B cell (primary cell): ENCODE results near the gene FBRS. TPM values are rescaled to one million over a fixed set of nuclear protein-coding genes. Genes with fewer than 3 reads are reported as not detected.

Experiments used
- ATAC-seq: fragments of 200-7000 bp; cut with Tn5 transposase; one replicate; pipeline ENCODE4 v1.10.0; 2021; ENCODE audit warnings: low read depth, mild to moderate bottlenecking, moderate number of reproducible peaks, moderate library complexity
- CTCF ChIA-PET: fragments of 350-600 bp; sonication (Branson Sonifier 250); formaldehyde crosslinking; loops from one replicate; lab custom pipeline; 2021; ENCODE audit warnings: antibody characterized with exemption, inconsistent platforms; lab: Charles Lee
- POLR2A ChIA-PET: fragments of 350-600 bp; sonication (Branson Sonifier 250); formaldehyde crosslinking; loops from one replicate; lab custom pipeline; 2021; ENCODE audit warnings: antibody characterized with exemption; lab: Charles Lee
- DNase-seq: peaks from one replicate; pipeline ENCODE4 v3.0.0; 2013
- H2AFZ ChIP-seq: 2 replicates; pipeline ENCODE4 v1.6.1; 2012; ENCODE audit warnings: mild to moderate bottlenecking, low read depth, low read length; ENCODE audit not compliant: insufficient read depth, poor library complexity, severe bottlenecking
- H3K27ac ChIP-seq, 2 donors: 1 replicate in 1 of 2; 2 replicates in 1 of 2; pipeline ENCODE4 v1.5.1; 2012 to 2013; ENCODE audit warnings: low read length in 2 of 2, mild to moderate bottlenecking in 2 of 2, moderate library complexity in 1 of 2
- H3K27me3 ChIP-seq, 4 experiments: fragments of 200-600 bp in 1 of 4; sonication (generic) in 1 of 4; replicated peaks in 1 of 4; 1 replicate in 2 of 4; 2 replicates in 2 of 4; pipeline versions ENCODE4 v1.6.1 to v1.7.0; 2013 to 2016; ENCODE audit warnings: low read length in 3 of 4, mild to moderate bottlenecking in 2 of 4, mixed read lengths in 1 of 4, moderate library complexity in 1 of 4; ENCODE audit not compliant: insufficient read depth in 4 of 4, control insufficient read depth in 3 of 4; ENCODE audit errors: control extremely low read depth in 1 of 4
- H3K36me3 ChIP-seq, 2 experiments: replicated peaks in 1 of 2; 1 replicate in 1 of 2; 2 replicates in 1 of 2; pipeline versions ENCODE4 v1.6.1 to v1.7.1; 2013; ENCODE audit warnings: low read length in 1 of 2; ENCODE audit not compliant: insufficient read depth in 2 of 2, control insufficient read depth in 1 of 2; ENCODE audit errors: control extremely low read depth in 1 of 2, extremely low read depth in 1 of 2
- H3K4me1 ChIP-seq, 2 donors: fragments of 200-600 bp in 1 of 2; sonication (generic) in 1 of 2; 1 replicate in 1 of 2; 2 replicates in 1 of 2; pipeline versions ENCODE4 v1.5.1 to v1.6.1; 2013 to 2017; ENCODE audit warnings: low read length in 2 of 2; ENCODE audit not compliant: control insufficient read depth in 2 of 2, insufficient read depth in 2 of 2
- H3K4me2 ChIP-seq: replicated peaks from 2 replicates; pipeline ENCODE3; 2012; ENCODE audit warnings: mild to moderate bottlenecking, low read depth, low read length; ENCODE audit not compliant: poor library complexity, severe bottlenecking
- H3K4me3 ChIP-seq, 5 experiments: fragments of 200-600 bp in 1 of 5; sonication (generic) in 1 of 5; 1 replicate in 3 of 5; 2 replicates in 2 of 5; pipeline versions ENCODE4 v1.5.1 to v1.7.0; 2011 to 2016; ENCODE audit warnings: low read length in 4 of 5, mild to moderate bottlenecking in 4 of 5, low read depth in 2 of 5, control low read depth in 1 of 5, moderate library complexity in 1 of 5; ENCODE audit not compliant: insufficient read depth in 1 of 5; ENCODE audit errors: control extremely low read depth in 1 of 5, extremely low read depth in 1 of 5
- H3K79me2 ChIP-seq: fragments of 200-600 bp; sonication (generic); one replicate; pipeline ENCODE4 v1.6.0; 2016; ENCODE audit warnings: low read length; ENCODE audit not compliant: control insufficient read depth, insufficient read depth
- H3K9ac ChIP-seq: fragments of 200-600 bp; sonication (generic); 2 replicates; pipeline ENCODE4 v1.6.1; 2017; ENCODE audit warnings: mild to moderate bottlenecking, low read length, moderate library complexity
- H3K9me3 ChIP-seq, 3 donors: one replicate each; pipeline versions ENCODE4 v1.6.1 to v1.7.1; 2013; ENCODE audit warnings: low read length in 2 of 3; ENCODE audit not compliant: control insufficient read depth in 2 of 3, insufficient read depth in 1 of 3; ENCODE audit errors: control extremely low read depth in 1 of 3
- H4K20me1 ChIP-seq: 2 replicates; pipeline ENCODE4 v1.6.0; 2012; ENCODE audit warnings: mild to moderate bottlenecking, low read length; ENCODE audit not compliant: insufficient read depth, control insufficient read depth, poor library complexity, severe bottlenecking
- H3K27ac Mint-ChIP-seq: one replicate; pipeline ENCODE4 v1.8.0; 2021; ENCODE audit warnings: mixed read lengths
- H3K27me3 Mint-ChIP-seq: one replicate; pipeline ENCODE4 v1.8.0; 2021; ENCODE audit warnings: mixed read lengths
- H3K4me1 Mint-ChIP-seq: one replicate; pipeline ENCODE4 v1.8.0; 2021; ENCODE audit warnings: mixed read lengths
- H3K4me3 Mint-ChIP-seq: one replicate; pipeline ENCODE4 v1.8.0; 2021; ENCODE audit warnings: mixed read lengths
- H3K9me3 Mint-ChIP-seq: one replicate; pipeline ENCODE4 v1.8.0; 2022; ENCODE audit warnings: mixed read lengths; ENCODE audit not compliant: insufficient read depth
- CTCF ChIP-seq: fragments of 200-600 bp; IDR thresholded peaks from one replicate; pipeline ENCODE4 v1.8.0; 2022; ENCODE audit warnings: antibody characterized with exemption, mild to moderate bottlenecking
- EZH2 ChIP-seq: IDR thresholded peaks from 2 replicates; pipeline ENCODE4 v1.6.1; 2012; ENCODE audit warnings: borderline replicate concordance, low read depth, mild to moderate bottlenecking, moderate library complexity, low read length; ENCODE audit not compliant: insufficient read depth, poor library complexity, severe bottlenecking
- WGBS: methylation state at CpG from one replicate; pipeline ENCODE4 v1.1.5; 2013; ENCODE audit warnings: missing lambda C conversion rate; ENCODE audit not compliant: insufficient coverage; 5-methylcytosine and 5-hydroxymethylcytosine counted together
- intact Hi-C: fragments of 100-400 bp; cut with micrococcal nuclease; formaldehyde crosslinking; loops from one replicate; pipeline ENCODE4 v1.10.0; 2022
- polyA plus RNA-seq: library from polyadenylated mRNA; depleted of rRNA; stranded (reverse); fragments of >200 nt; gene quantifications from 2 replicates; pipeline ENCODE4 v1.2.3, GENCODE V29; 2012
- total RNA-seq, 2 donors: library from RNA; stranded (reverse); fragments of 120-200 nt in 1 of 2; gene quantifications; 1 replicate in 1 of 2; 2 replicates in 1 of 2; pipeline versions ENCODE4 v1.2.3 to v1.2.4, GENCODE V29; 2013 to 2022

FBRS gene
- total and polyA plus RNA-seq, 2 donors (not counting 1 experiment from before 2014, with no cell fraction given): 68.3 to 194 TPM

- intact Hi-C loops: loop anchor here (1.0 kb wide), 7 partner anchors 24 to 88 kb away; partner anchors contain the start of genes FBRS, ZNF764 and ZNF785
Observed at GRCh38 chr16:30609926-30610839, 48.0 kb upstream of the FBRS start, which contains the start of gene ZNF689. TSS of gene ZNF689 (minus strand) at chr16:30610389. CDS start at chr16:30610041, 348 bp downstream.

More at GRCh38 chr16:30609926-30610839, 48.0 kb upstream of the FBRS start, which contains the start of gene ZNF689:
- peak; percentile 97 for DNase-seq
- POLR2A ChIA-PET: interaction anchor here (0.5 to 1.6 kb wide), 11 partner anchors 12 to 1643 kb away, joined by 3 to 6 read pairs (median 4); partner anchors contain the start of genes DCTPP1, ZNF688, ZNF747 and ZNF764
- Mint-ChIP-seq H3K27ac (peak within 1 kb of the TSS; percentile 96), H3K9me3 (no peaks in the 10 kb centered on the region), H3K4me1 (peaks cover 21% of the 10 kb centered on the region), H3K27me3 (no peaks in the 10 kb centered on the region), H3K4me3 (peak within 1 kb of the TSS; percentile 98)
- Histone ChIP-seq H3K79me2 (peaks cover 18% of the 10 kb centered on the region), H3K4me2 (peak within 1 kb of the TSS; percentile 87), H2AFZ (peak within 1 kb of the TSS; percentile 96), H3K4me1 (peaks cover 14 to 24% of the 10 kb centered on the region in 2 donors), H4K20me1 (no peaks in the 10 kb centered on the region), H3K4me3 (peak within 1 kb of the TSS; percentile 84 to 98 (median 91)), H3K36me3 (peaks cover 0 to 5% of the 10 kb centered on the region in 2 experiments), H3K9me3 (no peaks in the 10 kb centered on the region), H3K27me3 (no peaks in the 10 kb centered on the region), H3K9ac (peak within 1 kb of the TSS; percentile 99), H3K27ac (peak within 1 kb of the TSS; percentile 82 to 96)
- CTCF ChIA-PET: interaction anchor here (0.9 to 2.1 kb wide), 7 partner anchors 11 to 227 kb away, joined by 3 to 9 read pairs (median 4); partner anchors contain the start of genes DCTPP1, SEPTIN1 and ZNF785
- ATAC-seq: peak; percentile 88
- TF ChIP-seq EZH2 (no peak), CTCF (no peak)
- WGBS: under 1% methylated on average over 57 of the region's 63 CpGs
